Activated CD8-positive, alpha-beta memory T cell treated with anti-CD3 and anti-CD28 coated beads, Interleukin-2, amount 10 ng/mL, durations not matched to agents 7 days and 5 days (primary cell): ENCODE results near the gene GRIN3B. TPM values are rescaled to one million over a fixed set of nuclear protein-coding genes. Genes with fewer than 3 reads are reported as not detected.
A peak's percentile ranks its signal among the peaks of the same experiment; 100 is the strongest.
"Not testable (repeated sequence)": the region's sequence is repeated elsewhere in the genome, so short reads cannot be mapped to it uniquely, and the experiment has no call there.

ENCODE experiments used
- ATAC-seq: fragments of 150-1000 bp; cut with Tn5 transposase; one replicate; pipeline ENCODE4 v1.10.0; 2021; ENCODE audit warnings: moderate library complexity
- CTCF ChIA-PET: fragments of 350-600 bp; sonication (Branson Sonifier 250); formaldehyde crosslinking; loops from one replicate; lab custom pipeline; 2021; ENCODE audit warnings: antibody characterized with exemption; lab: Charles Lee
- DNase-seq: peaks from one replicate; pipeline ENCODE4 v3.0.0-alpha.2; 2020
- H3K27ac Mint-ChIP-seq: one replicate; pipeline ENCODE4 v1.8.0; 2021; ENCODE audit warnings: mild to moderate bottlenecking, mixed read lengths
- H3K27me3 Mint-ChIP-seq: one replicate; pipeline ENCODE4 v1.8.0; 2021; ENCODE audit warnings: mixed read lengths
- H3K36me3 Mint-ChIP-seq: one replicate; pipeline ENCODE4 v1.8.0; 2021; ENCODE audit warnings: mild to moderate bottlenecking, mixed read lengths
- H3K4me1 Mint-ChIP-seq: one replicate; pipeline ENCODE4 v1.8.0; 2021; ENCODE audit warnings: mixed read lengths
- H3K4me3 Mint-ChIP-seq: one replicate; pipeline ENCODE4 v1.8.0; 2021; ENCODE audit warnings: mild to moderate bottlenecking, moderate library complexity, mixed read lengths
- H3K9me3 Mint-ChIP-seq: one replicate; pipeline ENCODE4 v1.8.0; 2022; ENCODE audit warnings: low read depth, mixed read lengths
- total RNA-seq, 2 experiments: library from RNA; stranded (reverse); gene quantifications; one replicate each; pipeline ENCODE4 v1.2.3, GENCODE V29; 2021

GRIN3B gene
- total RNA-seq, 2 experiments from 2014 or later, result not detected

- no peaks in the 10 kb centered on the region for H3K27me3 Mint-ChIP-seq
- peaks cover 48% of the 10 kb centered on the region for H3K4me1 Mint-ChIP-seq
- H3K36me3 Mint-ChIP-seq, result peaks cover 8% of the 10 kb centered on the region
- CTCF ChIA-PET, result interaction anchor here (0.7 to 1.4 kb wide), 4 partner anchors 9 to 155 kb away, joined by 3 to 5 read pairs (median 4); no protein-coding TSS in a partner anchor
- no peak for ATAC-seq
- peak overlapping the region; percentile 94 for H3K4me3 Mint-ChIP-seq
- H3K27ac Mint-ChIP-seq, result peak overlapping the region; percentile 70
- no peak for DNase-seq
- H3K9me3 Mint-ChIP-seq, result no peaks in the 10 kb centered on the region
Measured at GRCh38 chr19:1018393-1018792, 18.2 kb downstream of the GRIN3B start.

- ATAC-seq, result no peak
- Mint-ChIP-seq H3K4me3 (peak overlapping the region; percentile 94), H3K4me1 (peaks cover 48% of the 10 kb centered on the region), H3K36me3 (peaks cover 8% of the 10 kb centered on the region), H3K27ac (peak overlapping the region; percentile 54), H3K9me3 (no peaks in the 10 kb centered on the region), H3K27me3 (no peaks in the 10 kb centered on the region)
- no peak for DNase-seq
- CTCF ChIA-PET, result interaction anchor here (0.7 to 1.7 kb wide), 8 partner anchors 8 to 225 kb away, joined by 3 to 5 read pairs (median 4); partner anchors contain the start of gene ABCA7
Measured at GRCh38 chr19:1018932-1019615, 18.9 kb downstream of the GRIN3B start.

- H3K27ac Mint-ChIP-seq, result peak overlapping the region; percentile 91
Measured at GRCh38 chr19:1019616-1019961, 19.4 kb downstream of the GRIN3B start.

GRCh38 chr19:1019980-1020867 lies 20.0 kb downstream of the GRIN3B start:
- ATAC-seq (no peak), DNase-seq (peak; percentile 62)

More at GRCh38 chr19:1019616-1019961, 19.4 kb downstream of the GRIN3B start:
- no peak for ATAC-seq
- no peak for DNase-seq
- Mint-ChIP-seq H3K36me3 (peaks cover 8% of the 10 kb centered on the region), H3K4me1 (peaks cover 48% of the 10 kb centered on the region), H3K9me3 (no peaks in the 10 kb centered on the region), H3K4me3 (peak overlapping the region; percentile 94), H3K27me3 (no peaks in the 10 kb centered on the region)
- CTCF ChIA-PET, result interaction anchor here (0.9 to 1.7 kb wide), 9 partner anchors 9 to 225 kb away, joined by 3 to 5 read pairs (median 4); partner anchors contain the start of gene ABCA7

GRCh38 chr19:1020868-1021425 lies 20.7 kb downstream of the GRIN3B start, which contains the start of gene TMEM259:
TSS of gene TMEM259 (minus strand) at chr19:1021123. CDS start at chr19:1020996, 127 bp downstream.
- peak; percentile 87 for ATAC-seq
- Mint-ChIP-seq H3K4me1 (peaks cover 51% of the 10 kb centered on the region), H3K4me3 (peak within 1 kb of the TSS; percentile 94)

More at GRCh38 chr19:1019980-1020867, 20.0 kb downstream of the GRIN3B start:
- Mint-ChIP-seq H3K36me3 (peaks cover 8% of the 10 kb centered on the region), H3K4me3 (peak overlapping the region; percentile 94), H3K9me3 (no peaks in the 10 kb centered on the region), H3K4me1 (peaks cover 49% of the 10 kb centered on the region), H3K27ac (peak overlapping the region; percentile 91), H3K27me3 (no peaks in the 10 kb centered on the region)
- CTCF ChIA-PET, result interaction anchor here (0.9 to 1.9 kb wide), 9 partner anchors 9 to 224 kb away, joined by 3 to 6 read pairs (median 4); partner anchors contain the start of gene ABCA7

GRCh38 chr19:1023883-1024188 lies 23.6 kb downstream of the GRIN3B start:
- not testable (repeated sequence) for H3K9me3 Mint-ChIP-seq, H3K27me3 Mint-ChIP-seq, H3K4me3 Mint-ChIP-seq, ATAC-seq, DNase-seq, H3K27ac Mint-ChIP-seq, H3K36me3 Mint-ChIP-seq
- peaks cover 28% of the 10 kb centered on the region for H3K4me1 Mint-ChIP-seq
- CTCF ChIA-PET, result interaction anchor here (0.8 to 8.5 kb wide), 2 partner anchors 16 to 101 kb away, joined by 4 to 76 read pairs; partner anchors contain the start of gene ABCA7

More at GRCh38 chr19:1020868-1021425, 20.7 kb downstream of the GRIN3B start, which contains the start of gene TMEM259:
- peak; percentile 98 for DNase-seq
- H3K9me3 Mint-ChIP-seq, result no peaks in the 10 kb centered on the region
- no peaks in the 10 kb centered on the region for H3K27me3 Mint-ChIP-seq
- H3K27ac Mint-ChIP-seq, result peak within 1 kb of the TSS; percentile 99
- H3K36me3 Mint-ChIP-seq, result peaks cover 8% of the 10 kb centered on the region
- CTCF ChIA-PET, result interaction anchor here (0.8 to 1.9 kb wide), 8 partner anchors 10 to 223 kb away, joined by 3 to 6 read pairs (median 4); partner anchors contain the start of gene ABCA7

- not testable (repeated sequence) for DNase-seq, ATAC-seq, H3K27me3 Mint-ChIP-seq, H3K4me3 Mint-ChIP-seq, H3K9me3 Mint-ChIP-seq, H3K36me3 Mint-ChIP-seq, H3K27ac Mint-ChIP-seq
- CTCF ChIA-PET, result interaction anchor here (1.3 to 8.5 kb wide), 3 partner anchors 14 to 64 kb away, joined by 3 to 76 read pairs (median 16); partner anchors contain the start of genes ABCA7 and WDR18
- H3K4me1 Mint-ChIP-seq, result peaks cover 25% of the 10 kb centered on the region
Measured at GRCh38 chr19:1025080-1025479, 24.9 kb downstream of the GRIN3B start.

GRCh38 chr19:1025960-1026782 lies 26.0 kb downstream of the GRIN3B start, which contains the start of gene CNN2:
TSS of gene CNN2 (plus strand) at chr19:1026608. CDS start at chr19:1026662, 54 bp downstream.
- peaks cover 10% of the 10 kb centered on the region for H3K36me3 Mint-ChIP-seq
- ATAC-seq, result peak; percentile 69
- H3K27ac Mint-ChIP-seq, result peak within 1 kb of the TSS; percentile 90
- peaks cover 32% of the 10 kb centered on the region for H3K4me1 Mint-ChIP-seq
- no peaks in the 10 kb centered on the region for H3K9me3 Mint-ChIP-seq
- peak within 1 kb of the TSS; percentile 91 for H3K4me3 Mint-ChIP-seq
- CTCF ChIA-PET, result interaction anchor here (0.9 to 8.5 kb wide), 12 partner anchors 13 to 240 kb away, joined by 3 to 76 read pairs (median 4); partner anchors contain the start of genes ABCA7, ARHGAP45 and WDR18
- no peaks in the 10 kb centered on the region for H3K27me3 Mint-ChIP-seq
- peak; percentile 79 for DNase-seq

GRCh38 chr19:1026783-1027649 lies 26.8 kb downstream of the GRIN3B start:
- Mint-ChIP-seq H3K27ac (peak overlapping the region; percentile 90), H3K36me3 (peaks cover 10% of the 10 kb centered on the region), H3K4me1 (peaks cover 25% of the 10 kb centered on the region), H3K9me3 (no peaks in the 10 kb centered on the region), H3K4me3 (peak overlapping the region; percentile 91), H3K27me3 (no peaks in the 10 kb centered on the region)
- CTCF ChIA-PET, result interaction anchor here (0.6 to 8.5 kb wide), 16 partner anchors 8 to 239 kb away, joined by 3 to 76 read pairs (median 4); partner anchors contain the start of genes ABCA7 and ARHGAP45
- ATAC-seq (peak; percentile 11), DNase-seq (peak; percentile 64)

GRCh38 chr19:1027650-1028061 lies 27.4 kb downstream of the GRIN3B start:
- Mint-ChIP-seq H3K27me3 (no peaks in the 10 kb centered on the region), H3K4me3 (peak overlapping the region; percentile 91), H3K36me3 (peaks cover 16% of the 10 kb centered on the region), H3K27ac (peak overlapping the region; percentile 90), H3K4me1 (peaks cover 28% of the 10 kb centered on the region), H3K9me3 (no peaks in the 10 kb centered on the region)
- DNase-seq (no peak), ATAC-seq (peak; percentile 28)
- CTCF ChIA-PET, result interaction anchor here (0.6 to 8.5 kb wide), 13 partner anchors 9 to 239 kb away, joined by 3 to 76 read pairs (median 4); partner anchors contain the start of genes ABCA7 and ARHGAP45
